ENCODE results near the gene SRSF2. TPM values are rescaled to one million over a fixed set of nuclear protein-coding genes. Genes with fewer than 3 reads are reported as not detected.

The SRSF2 gene
- total RNA-seq, 1 donor from 2014 or later, result 52.2 TPM

DNA sequence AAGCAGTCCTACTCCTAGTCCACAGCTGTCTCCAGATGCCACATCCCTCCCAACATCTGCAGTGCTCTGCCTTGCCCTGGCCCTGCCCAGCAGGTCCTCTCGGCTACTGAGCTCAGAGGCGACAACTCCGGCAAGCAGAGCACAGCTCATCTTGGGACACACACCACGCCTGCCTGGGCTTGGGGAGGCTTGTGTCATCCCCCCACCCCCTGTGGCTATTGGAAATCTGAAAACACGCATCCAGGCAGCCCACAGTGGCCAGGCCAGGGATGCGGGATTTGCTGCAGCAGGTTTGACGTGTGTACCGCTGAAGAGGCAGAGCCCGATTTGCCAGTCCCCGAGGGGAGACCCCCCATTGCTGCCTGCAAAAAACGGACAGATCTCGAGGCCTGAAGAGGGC, 51.8 kb downstream of the SRSF2 start:
- no peaks in the 10 kb centered on the region for H3K9me3 ChIP-seq (ENCODE audit: control insufficient read depth in 3 of 3, low read length in 3 of 3)
- no peaks in the 10 kb centered on the region for H3K27me3 ChIP-seq (ENCODE audit: control insufficient read depth in 3 of 3, insufficient read depth in 3 of 3, low read length in 3 of 3)
- H3K4me3 ChIP-seq (ENCODE audit: low read length in 3 of 3), result peak overlapping the region in 1 of 3 donors; percentile 13
- no peak overlapping the region for H3K27ac ChIP-seq (ENCODE audit: low read depth, low read length)
- peaks cover 8 to 30% (median 15%) of the 10 kb centered on the region in 3 donors for H3K36me3 ChIP-seq (ENCODE audit: control insufficient read depth in 3 of 3, insufficient read depth in 3 of 3, low read length in 3 of 3)
- H3K4me1 ChIP-seq (ENCODE audit: control insufficient read depth in 3 of 3, insufficient read depth in 3 of 3, low read length in 3 of 3), result peaks cover 42 to 72% (median 72%) of the 10 kb centered on the region in 3 donors
- H3K9ac ChIP-seq (ENCODE audit: low read depth in 1 of 3, low read length in 3 of 3), result peak overlapping the region in 1 of 3 donors; percentile 60

DNA sequence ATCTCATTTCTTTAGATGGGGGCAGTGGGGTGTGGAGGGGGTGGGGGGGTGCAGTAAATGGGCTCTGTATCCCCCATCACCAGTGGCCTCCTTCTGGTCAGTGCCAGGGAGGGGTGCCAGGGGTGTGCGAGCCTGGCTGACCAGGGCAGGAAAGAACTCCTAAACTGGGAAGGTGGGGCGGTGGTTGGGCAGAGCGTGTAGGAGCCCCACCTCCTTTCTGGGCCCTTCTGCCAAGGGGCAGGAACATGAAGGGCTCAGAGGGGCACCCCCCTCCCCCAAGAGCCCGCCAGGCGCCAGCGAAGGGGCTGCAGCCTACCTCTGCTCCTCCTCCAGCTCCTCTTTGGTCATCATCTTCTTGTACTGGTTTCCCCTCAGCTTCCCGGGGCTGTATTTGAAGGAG, 52.4 kb downstream of the SRSF2 start:
- Histone ChIP-seq H3K4me3 (ENCODE audit: low read length in 3 of 3) (no peak overlapping the region), H3K36me3 (ENCODE audit: control insufficient read depth in 3 of 3, insufficient read depth in 3 of 3, low read length in 3 of 3) (peaks cover 8 to 30% (median 15%) of the 10 kb centered on the region in 3 donors), H3K27me3 (ENCODE audit: control insufficient read depth in 3 of 3, insufficient read depth in 3 of 3, low read length in 3 of 3) (no peaks in the 10 kb centered on the region), H3K4me1 (ENCODE audit: control insufficient read depth in 3 of 3, insufficient read depth in 3 of 3, low read length in 3 of 3) (peaks cover 42 to 69% (median 69%) of the 10 kb centered on the region in 3 donors), H3K27ac (ENCODE audit: low read depth, low read length) (no peak overlapping the region), H3K9me3 (ENCODE audit: control insufficient read depth in 3 of 3, low read length in 3 of 3) (no peaks in the 10 kb centered on the region), H3K9ac (ENCODE audit: low read depth in 1 of 3, low read length in 3 of 3) (peak overlapping the region in 1 of 3 donors; percentile 60)

Small RNA genes within 50 kb of the gene (small RNA-seq; reads per million reads assigned to genes)
- gene AC005837.3 (not detected), gene RF02271 (not detected), gene RNU6-97P (not detected), gene RNY4P36 (1.1 reads per million, percentile 80 among the genes with 10 or more reads in this experiment)

Other genes starting within 250 kb of the SRSF2 start
- 3.7 TPM for gene RHBDF2, start 235.9 kb downstream of the SRSF2 start, total RNA-seq
- gene CYGB, start 199.6 kb downstream of the SRSF2 start, total RNA-seq, result 8.9 TPM
- 0.52 TPM for gene PRCD, start 197.3 kb downstream of the SRSF2 start, total RNA-seq
- 2.6 TPM for gene ST6GALNAC2, start 151.5 kb downstream of the SRSF2 start, total RNA-seq
- gene ST6GALNAC1, start 93.6 kb downstream of the SRSF2 start, total RNA-seq, result not detected
- gene MXRA7, start 26.4 kb downstream of the SRSF2 start, total RNA-seq, result 75.7 TPM
- 6.8 TPM for gene JMJD6, start 10.7 kb downstream of the SRSF2 start, total RNA-seq
- gene METTL23, start 10.5 kb downstream of the SRSF2 start, total RNA-seq, result 19.3 TPM
- 76.7 TPM for gene MFSD11, start 788 bp upstream of the SRSF2 start, total RNA-seq
- not detected for gene MGAT5B, start 131.1 kb upstream of the SRSF2 start, total RNA-seq

Data from skeletal muscle tissue (tissue), 5 donors.